Memory B cell (primary cell): ENCODE measurements around the gene CAPN13.

ENCODE experiments used
- ATAC-seq: fragments of 150-1000 bp; cut with Tn5 transposase; 2 replicates; pipeline ENCODE4 v1.10.0; 2021; ENCODE audit warnings: low read depth, mild to moderate bottlenecking, moderate library complexity
- DNase-seq, 2 donors: peaks; one replicate each; pipeline ENCODE4 v3.0.0; 2022; ENCODE audit warnings: low spot score in 2 of 2
- H3K27ac Mint-ChIP-seq: one replicate; pipeline ENCODE4 v1.8.0; 2022; ENCODE audit warnings: mild to moderate bottlenecking, moderate library complexity, mixed read lengths
- H3K27me3 Mint-ChIP-seq: one replicate; pipeline ENCODE4 v1.8.0; 2022; ENCODE audit warnings: mixed read lengths
- H3K36me3 Mint-ChIP-seq: one replicate; pipeline ENCODE4 v1.8.0; 2022; ENCODE audit warnings: mild to moderate bottlenecking, mixed read lengths
- H3K4me1 Mint-ChIP-seq: one replicate; pipeline ENCODE4 v1.8.0; 2022; ENCODE audit warnings: mixed read lengths
- H3K4me3 Mint-ChIP-seq: one replicate; pipeline ENCODE4 v1.8.0; 2022; ENCODE audit warnings: mild to moderate bottlenecking, moderate library complexity, mixed read lengths
- H3K9me3 Mint-ChIP-seq: one replicate; pipeline ENCODE4 v1.8.0; 2022; ENCODE audit warnings: mixed read lengths

Gene CAPN13

DNA sequence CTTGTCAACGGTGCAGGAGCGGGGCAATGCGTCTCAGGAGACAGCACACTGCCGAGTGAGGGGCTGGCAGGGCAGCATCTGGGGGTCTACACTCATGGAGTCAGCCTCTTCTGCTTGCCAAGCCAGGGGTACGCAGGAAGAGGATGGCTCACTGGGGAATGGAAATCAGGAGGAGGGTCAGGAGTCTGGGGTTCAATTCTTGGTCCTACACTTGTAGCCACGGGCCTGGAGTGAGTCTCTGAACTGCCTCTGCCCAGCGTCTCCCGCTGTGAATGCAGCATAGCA, 70.0 kb downstream of the CAPN13 start:
- Mint-ChIP-seq H3K27ac (no peak overlapping the region), H3K27me3 (peaks cover 6% of the 10 kb centered on the region), H3K36me3 (no peaks in the 10 kb centered on the region), H3K4me3 (no peak overlapping the region), H3K9me3 (no peaks in the 10 kb centered on the region), H3K4me1 (no peaks in the 10 kb centered on the region)
- DNase-seq (no peak), ATAC-seq (no peak)

DNA sequence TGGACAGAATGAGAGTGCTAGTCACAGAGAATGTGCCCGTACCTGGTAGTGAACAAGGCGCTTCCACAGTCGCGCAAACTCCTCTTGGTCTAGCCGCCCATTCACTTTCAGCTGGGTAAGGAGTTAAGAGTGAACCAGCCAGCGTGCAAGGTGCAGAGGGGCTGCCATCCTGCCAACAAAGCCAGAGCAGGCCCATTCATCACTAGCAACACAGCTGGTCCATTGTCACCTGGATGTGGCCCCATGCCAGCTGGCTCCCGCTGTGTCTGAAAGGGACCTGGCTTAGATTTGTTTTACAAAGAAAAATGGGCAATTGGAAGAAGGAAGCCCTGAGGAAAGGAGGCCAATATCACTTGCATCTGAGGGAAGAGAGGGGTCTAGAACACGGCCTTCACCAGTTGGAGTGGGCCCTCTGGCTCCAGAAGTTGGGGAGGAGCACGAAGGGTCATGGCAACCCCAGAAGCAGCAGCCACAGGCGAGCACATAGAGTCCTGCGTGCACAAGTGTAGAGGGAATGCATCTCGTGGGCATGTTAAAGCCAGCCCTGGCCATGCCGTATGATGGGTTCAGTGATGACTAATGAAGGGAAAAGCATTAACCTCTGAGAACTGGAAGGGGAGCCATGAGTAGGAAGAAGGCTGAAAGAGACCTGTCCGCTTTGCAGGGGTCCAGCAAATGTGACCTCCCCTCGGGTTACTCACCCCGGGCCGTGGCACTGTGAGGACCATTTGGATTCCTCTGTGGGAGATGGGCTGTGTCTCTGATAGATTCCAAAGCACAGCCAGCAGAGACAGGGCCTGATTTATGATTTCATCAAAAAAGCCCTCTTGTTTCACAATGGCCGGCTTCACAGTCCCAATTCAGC, 70.6 kb downstream of the CAPN13 start:
- no peaks in the 10 kb centered on the region for H3K4me1 Mint-ChIP-seq
- ATAC-seq = no peak
- no peak overlapping the region for H3K4me3 Mint-ChIP-seq
- H3K27me3 Mint-ChIP-seq = peaks cover 6% of the 10 kb centered on the region
- DNase-seq = no peak
- no peaks in the 10 kb centered on the region for H3K36me3 Mint-ChIP-seq
- H3K9me3 Mint-ChIP-seq = no peaks in the 10 kb centered on the region
- H3K27ac Mint-ChIP-seq = no peak overlapping the region

- ATAC-seq (no peak), DNase-seq (no peak)
- H3K4me3 Mint-ChIP-seq = no peak overlapping the region
- no peak overlapping the region for H3K27ac Mint-ChIP-seq
- no peaks in the 10 kb centered on the region for H3K36me3 Mint-ChIP-seq
- no peaks in the 10 kb centered on the region for H3K9me3 Mint-ChIP-seq
- no peaks in the 10 kb centered on the region for H3K4me1 Mint-ChIP-seq
- peaks cover 6% of the 10 kb centered on the region for H3K27me3 Mint-ChIP-seq
Observed at GRCh38 chr2:30733876-30734520, 73.2 kb downstream of the CAPN13 start.

- no peak for DNase-seq
- no peak for ATAC-seq
- Mint-ChIP-seq H3K36me3 (no peaks in the 10 kb centered on the region), H3K9me3 (no peaks in the 10 kb centered on the region), H3K27ac (no peak overlapping the region), H3K4me1 (no peaks in the 10 kb centered on the region), H3K27me3 (no peaks in the 10 kb centered on the region), H3K4me3 (no peak overlapping the region)
Observed at GRCh38 chr2:30732876-30733275, 74.4 kb downstream of the CAPN13 start.

- Mint-ChIP-seq H3K36me3 (no peaks in the 10 kb centered on the region), H3K27ac (no peak overlapping the region), H3K27me3 (no peaks in the 10 kb centered on the region), H3K4me1 (no peaks in the 10 kb centered on the region), H3K4me3 (no peak overlapping the region), H3K9me3 (no peaks in the 10 kb centered on the region)
- ATAC-seq = no peak
- DNase-seq = no peak
Observed at GRCh38 chr2:30732376-30732775, 74.9 kb downstream of the CAPN13 start.

DNA sequence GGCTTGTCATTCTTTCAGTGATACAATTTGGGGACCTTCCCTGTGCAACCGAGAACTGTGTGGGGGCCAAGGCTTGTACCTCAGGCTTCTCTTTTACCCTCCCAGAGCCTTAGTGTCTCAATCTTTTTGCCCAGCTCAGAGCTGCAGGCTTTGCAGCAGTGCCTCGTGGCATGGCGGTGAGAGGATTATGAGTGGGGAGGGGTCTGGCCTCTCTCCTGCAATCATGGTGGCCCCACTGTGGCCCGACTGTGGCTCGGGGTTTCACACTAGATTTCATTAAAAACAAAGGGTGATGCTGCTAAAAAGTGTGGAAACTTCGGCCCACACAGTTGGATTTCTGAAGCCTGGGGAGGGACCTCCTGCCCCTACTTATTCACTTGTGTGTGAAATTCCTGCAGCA, 75.5 kb downstream of the CAPN13 start:
- DNase-seq (no peak), ATAC-seq (no peak)
- Mint-ChIP-seq H3K27me3 (no peaks in the 10 kb centered on the region), H3K36me3 (no peaks in the 10 kb centered on the region), H3K4me3 (no peak overlapping the region), H3K27ac (no peak overlapping the region), H3K4me1 (no peaks in the 10 kb centered on the region), H3K9me3 (no peaks in the 10 kb centered on the region)

DNA sequence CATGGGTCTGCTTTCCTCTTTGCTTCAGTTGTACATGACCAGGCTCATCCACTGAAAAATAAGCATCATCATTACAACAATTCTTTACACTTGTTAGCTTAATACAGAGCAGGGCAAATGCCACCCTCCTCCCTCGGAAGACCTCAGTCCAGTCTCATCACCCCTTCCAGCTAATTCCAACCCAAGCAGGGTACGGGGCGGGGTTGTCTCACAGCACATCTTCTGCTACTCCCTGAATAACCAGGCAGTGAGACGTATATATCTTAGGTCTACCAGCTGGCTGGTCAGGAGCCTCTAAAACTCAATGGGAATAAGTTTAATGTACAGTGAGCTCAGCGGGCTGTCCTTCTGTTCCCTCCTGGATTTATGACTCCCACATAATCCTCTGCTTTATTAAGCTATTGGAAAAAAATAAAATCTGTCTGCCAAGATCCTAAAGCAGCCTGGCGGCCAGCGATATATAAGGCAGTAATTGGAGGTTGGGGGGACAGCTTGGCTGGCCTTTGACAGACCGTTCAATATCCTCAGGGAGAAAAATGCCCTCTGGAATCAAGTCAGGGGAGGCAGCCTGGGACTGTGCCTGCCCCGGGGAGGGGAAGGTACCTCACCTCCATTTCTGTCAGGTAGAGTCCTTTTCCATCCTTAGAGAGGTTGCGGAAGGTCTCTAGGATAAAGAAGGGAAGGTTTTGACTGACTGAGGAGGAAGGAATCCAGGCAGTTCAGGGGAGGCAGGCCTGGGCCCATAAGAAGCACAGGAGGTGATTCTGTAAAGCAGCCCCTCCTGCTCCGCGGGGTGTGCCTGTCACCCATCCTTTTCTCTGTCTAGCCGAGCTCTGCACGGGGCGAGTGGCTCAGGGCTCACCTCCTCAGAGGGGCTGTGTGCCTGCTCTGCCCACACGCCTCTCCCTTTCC, 76.3 kb downstream of the CAPN13 start:
- Mint-ChIP-seq H3K4me3 (no peak overlapping the region), H3K36me3 (no peaks in the 10 kb centered on the region), H3K9me3 (no peaks in the 10 kb centered on the region), H3K4me1 (no peaks in the 10 kb centered on the region), H3K27me3 (no peaks in the 10 kb centered on the region), H3K27ac (no peak overlapping the region)
- ATAC-seq (no peak), DNase-seq (no peak)

DNA sequence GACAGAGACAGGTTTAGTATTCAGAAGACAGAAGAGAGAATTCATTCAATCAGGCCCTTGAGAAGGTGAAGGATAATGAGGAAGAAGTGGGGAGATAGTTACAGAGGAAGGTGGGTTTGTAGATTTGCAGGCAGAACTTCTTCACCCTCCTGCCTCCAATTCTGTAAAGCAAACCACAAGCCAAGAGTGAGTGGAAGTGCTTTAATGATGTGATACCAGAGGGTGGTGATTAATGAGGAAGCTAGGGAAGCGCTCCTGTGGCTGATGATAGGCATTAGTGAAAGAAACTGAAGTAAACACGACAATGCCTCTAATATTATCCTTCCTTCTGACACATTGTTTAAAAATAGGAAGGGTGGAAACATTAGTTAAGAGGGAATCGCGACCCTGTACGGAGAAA, 78.2 kb downstream of the CAPN13 start:
- H3K9me3 Mint-ChIP-seq = no peaks in the 10 kb centered on the region
- DNase-seq = no peak

GRCh38 chr2:30722936-30723725, 84.1 kb downstream of the CAPN13 start:
- no peaks in the 10 kb centered on the region for H3K9me3 Mint-ChIP-seq
- DNase-seq (no peak), ATAC-seq (no peak)

More for the DNA sequence above, 78.2 kb downstream of the CAPN13 start:
- no peaks in the 10 kb centered on the region for H3K36me3 Mint-ChIP-seq
- H3K27me3 Mint-ChIP-seq = peaks cover 3% of the 10 kb centered on the region
- no peak overlapping the region for H3K4me3 Mint-ChIP-seq
- H3K4me1 Mint-ChIP-seq = no peaks in the 10 kb centered on the region
- ATAC-seq = no peak
- H3K27ac Mint-ChIP-seq = no peak overlapping the region

GRCh38 chr2:30721668-30722647, 85.3 kb downstream of the CAPN13 start:
- H3K9me3 Mint-ChIP-seq = no peaks in the 10 kb centered on the region
- ATAC-seq (no peak), DNase-seq (no peak)
- no peak overlapping the region for H3K27ac Mint-ChIP-seq
- H3K27me3 Mint-ChIP-seq = peaks cover 9% of the 10 kb centered on the region
- H3K4me3 Mint-ChIP-seq = no peak overlapping the region
- H3K36me3 Mint-ChIP-seq = no peaks in the 10 kb centered on the region
- no peaks in the 10 kb centered on the region for H3K4me1 Mint-ChIP-seq

More at GRCh38 chr2:30722936-30723725, 84.1 kb downstream of the CAPN13 start:
- H3K27ac Mint-ChIP-seq = no peak overlapping the region
- peaks cover 9% of the 10 kb centered on the region for H3K27me3 Mint-ChIP-seq
- no peaks in the 10 kb centered on the region for H3K4me1 Mint-ChIP-seq
- no peaks in the 10 kb centered on the region for H3K36me3 Mint-ChIP-seq
- no peak overlapping the region for H3K4me3 Mint-ChIP-seq

- peaks cover 9% of the 10 kb centered on the region for H3K27me3 Mint-ChIP-seq
- no peak for ATAC-seq
- no peak overlapping the region for H3K4me3 Mint-ChIP-seq
Observed at GRCh38 chr2:30721241-30721640, 86.0 kb downstream of the CAPN13 start.

GRCh38 chr2:30717081-30717650, 90.1 kb downstream of the CAPN13 start:
- ATAC-seq (no peak), DNase-seq (no peak)
- Mint-ChIP-seq H3K9me3 (no peaks in the 10 kb centered on the region), H3K27me3 (peaks cover 2% of the 10 kb centered on the region), H3K4me3 (no peak overlapping the region), H3K36me3 (no peaks in the 10 kb centered on the region), H3K4me1 (no peaks in the 10 kb centered on the region), H3K27ac (no peak overlapping the region)

More at GRCh38 chr2:30721241-30721640, 86.0 kb downstream of the CAPN13 start:
- Mint-ChIP-seq H3K9me3 (no peaks in the 10 kb centered on the region), H3K27ac (no peak overlapping the region), H3K4me1 (no peaks in the 10 kb centered on the region), H3K36me3 (no peaks in the 10 kb centered on the region)
- no peak for DNase-seq
